ENCODE measurements around the gene NADK. TPM values are rescaled to one million over a fixed set of nuclear protein-coding genes. Genes with fewer than 3 reads are reported as not detected.

NADK gene
- total RNA-seq, 1 donor, result 25.9 TPM

GRCh38 chr1:1786836-1787605 lies 8.8 kb upstream of the NADK start:
- DNase-seq (ENCODE audit: low read depth in 2 of 3, low spot score in 2 of 3), result no peak

- DNase-seq (ENCODE audit: low read depth in 2 of 3, low spot score in 2 of 3), result no peak
These were observed 7.4 kb upstream of the NADK start for GRCh38 chr1:1785666-1786065.

- no peak for DNase-seq (ENCODE audit: low read depth in 2 of 3, low spot score in 2 of 3)
These were observed 6.7 kb upstream of the NADK start for GRCh38 chr1:1784933-1785332.

GRCh38 chr1:1783320-1783719 lies 5.0 kb upstream of the NADK start:
- no peak for DNase-seq (ENCODE audit: low read depth in 2 of 3, low spot score in 2 of 3)

GRCh38 chr1:1782399-1783221 lies 4.3 kb upstream of the NADK start:
- peak in 1 of 3 donors; percentile 36 for DNase-seq (ENCODE audit: low read depth in 2 of 3, low spot score in 2 of 3)

GRCh38 chr1:1781526-1781903 lies 3.2 kb upstream of the NADK start:
- DNase-seq (ENCODE audit: low read depth in 2 of 3, low spot score in 2 of 3), result no peak

GRCh38 chr1:1780598-1781525 lies 2.6 kb upstream of the NADK start:
- DNase-seq (ENCODE audit: low read depth in 2 of 3, low spot score in 2 of 3), result no peak

GRCh38 chr1:1779691-1780597 lies 1.7 kb upstream of the NADK start:
- DNase-seq (ENCODE audit: low read depth in 2 of 3, low spot score in 2 of 3), result peak in 2 of 3 donors; percentile 74 to 79

- DNase-seq (ENCODE audit: low read depth in 2 of 3, low spot score in 2 of 3), result no peak
These were observed 1.0 kb upstream of the NADK start for GRCh38 chr1:1779320-1779675.

- peak; percentile 50 to 84 (median 83) for DNase-seq (ENCODE audit: low read depth in 2 of 3, low spot score in 2 of 3)
These were observed 521 bp upstream of the NADK start for GRCh38 chr1:1778663-1779319.

- no peak for DNase-seq (ENCODE audit: low read depth in 2 of 3, low spot score in 2 of 3)
These were observed 729 bp downstream of the NADK start for GRCh38 chr1:1777583-1777899.

- DNase-seq (ENCODE audit: low read depth in 2 of 3, low spot score in 2 of 3), result no peak
These were observed 1.3 kb downstream of the NADK start for GRCh38 chr1:1776672-1777582.

- peak in 1 of 3 donors; percentile 48 for DNase-seq (ENCODE audit: low read depth in 2 of 3, low spot score in 2 of 3)
These were observed 2.7 kb downstream of the NADK start for GRCh38 chr1:1775327-1776226.

GRCh38 chr1:1773874-1774273 lies 4.4 kb downstream of the NADK start:
- no peak for DNase-seq (ENCODE audit: low read depth in 2 of 3, low spot score in 2 of 3)

GRCh38 chr1:1771096-1771495 lies 7.2 kb downstream of the NADK start:
- DNase-seq (ENCODE audit: low read depth in 2 of 3, low spot score in 2 of 3), result no peak

- no peak for DNase-seq (ENCODE audit: low read depth in 2 of 3, low spot score in 2 of 3)
These were observed 8.2 kb downstream of the NADK start for GRCh38 chr1:1770102-1770501.

GRCh38 chr1:1768249-1768992 lies 9.8 kb downstream of the NADK start:
- no peak for DNase-seq (ENCODE audit: low read depth in 2 of 3, low spot score in 2 of 3)

All from hematopoietic multipotent progenitor cell (in vitro differentiated cells).